HepG2 (cell line): ENCODE data around the gene KCNQ1OT1. TPM values are rescaled to one million over a fixed set of nuclear protein-coding genes. Genes with fewer than 3 reads are reported as not detected.

Experiments used
- BHLHE40 ChIP-seq: IDR thresholded peaks from 2 replicates; pipeline ENCODE4 v1.6.1; 2011; ENCODE audit warnings: low read length, improper control_type of control experiment
- CAMTA2 ChIP-seq: sonication (generic); formaldehyde crosslinking; IDR thresholded peaks from 2 replicates; pipeline ENCODE4 v1.4.0; 2020; ENCODE audit warnings: mild to moderate bottlenecking, missing genetic modification reagents, borderline replicate concordance
- CTCF ChIP-seq: sonication (generic); formaldehyde crosslinking; IDR thresholded peaks from 2 replicates; pipeline ENCODE4 v1.5.0; 2020; ENCODE audit warnings: mild to moderate bottlenecking, missing genetic modification reagents, moderate library complexity
- ELF4 ChIP-seq: sonication (generic); formaldehyde crosslinking; IDR thresholded peaks from 2 replicates; pipeline ENCODE4 v1.5.0; 2020; ENCODE audit warnings: missing genetic modification reagents, mild to moderate bottlenecking, moderate library complexity, borderline replicate concordance
- FOXK2 ChIP-seq: fragments of 450-650 bp; IDR thresholded peaks from 2 replicates; pipeline ENCODE4 v1.6.1; 2016
- FOXO1 ChIP-seq: sonication (generic); formaldehyde crosslinking; IDR thresholded peaks from 2 replicates; pipeline ENCODE4 v1.4.0; 2020; ENCODE audit warnings: missing genetic modification reagents
- HNF4A ChIP-seq: sonication (generic); formaldehyde crosslinking; IDR thresholded peaks from 2 replicates; pipeline ENCODE4 v1.4.0; 2020; ENCODE audit warnings: missing genetic modification reagents
- HNF4G ChIP-seq, 2 experiments: sonication (generic) in 1 of 2; formaldehyde crosslinking in 1 of 2; IDR thresholded peaks; 2 replicates each; pipeline versions ENCODE4 v1.4.0 to v1.6.1; 2011 to 2020; ENCODE audit warnings: borderline replicate concordance in 2 of 2, low read depth in 2 of 2, mild to moderate bottlenecking in 2 of 2, low read length in 1 of 2, missing genetic modification reagents in 1 of 2, moderate library complexity in 1 of 2
- HNRNPK ChIP-seq: fragments of 200-400 bp; formaldehyde crosslinking; IDR thresholded peaks from 2 replicates; pipeline ENCODE4 v1.6.1; 2018; ENCODE audit warnings: low read length, low read depth, moderate library complexity, mild to moderate bottlenecking; ENCODE audit not compliant: poor library complexity, severe bottlenecking
- KAT8 ChIP-seq: IDR thresholded peaks from 2 replicates; pipeline ENCODE4 v1.6.1; 2016; ENCODE audit warnings: missing genetic modification reagents, missing compliant biosample characterization
- NCOA1 ChIP-seq: sonication (generic); formaldehyde crosslinking; IDR thresholded peaks from 2 replicates; pipeline ENCODE4 v1.9.0; 2021; ENCODE audit warnings: missing genetic modification reagents
- PHF8 ChIP-seq: sonication (generic); formaldehyde crosslinking; IDR thresholded peaks from 2 replicates; pipeline ENCODE4 v1.5.0; 2020; ENCODE audit warnings: missing genetic modification reagents
- SIX1 ChIP-seq: sonication (generic); formaldehyde crosslinking; IDR thresholded peaks from 2 replicates; pipeline ENCODE4 v1.4.0; 2020; ENCODE audit warnings: missing genetic modification reagents, borderline replicate concordance
- SOX6 ChIP-seq, 2 experiments: fragments of 450-650 bp in 1 of 2; sonication (generic) in 1 of 2; formaldehyde crosslinking in 1 of 2; IDR thresholded peaks; 2 replicates each; pipeline versions ENCODE4 v1.4.0 to v1.6.1; 2017 to 2020; ENCODE audit warnings: antibody characterized with exemption in 1 of 2, mild to moderate bottlenecking in 1 of 2, missing genetic modification reagents in 1 of 2
- TBP ChIP-seq: sonication (generic); formaldehyde crosslinking; IDR thresholded peaks from 2 replicates; pipeline ENCODE4 v1.5.0; 2020; ENCODE audit warnings: missing genetic modification reagents
- THAP9 ChIP-seq: sonication (generic); formaldehyde crosslinking; IDR thresholded peaks from 2 replicates; pipeline ENCODE4; 2020; ENCODE audit warnings: missing genetic modification reagents, mild to moderate bottlenecking, borderline replicate concordance
- XBP1 ChIP-seq: sonication (generic); formaldehyde crosslinking; IDR thresholded peaks from 2 replicates; pipeline ENCODE4 v1.5.0; 2020; ENCODE audit warnings: missing genetic modification reagents
- ZC3H4 ChIP-seq: sonication (generic); formaldehyde crosslinking; IDR thresholded peaks from 2 replicates; pipeline ENCODE4 v1.4.0; 2020; ENCODE audit warnings: missing genetic modification reagents, borderline replicate concordance
- ZEB1 ChIP-seq: IDR thresholded peaks from 2 replicates; pipeline ENCODE4 v1.6.1; 2012; ENCODE audit warnings: mild to moderate bottlenecking, low read depth, inconsistent platforms; ENCODE audit not compliant: insufficient replicate concordance
- ZNF225 ChIP-seq: sonication (generic); formaldehyde crosslinking; IDR thresholded peaks from 2 replicates; pipeline ENCODE4 v1.4.0; 2020; ENCODE audit warnings: mild to moderate bottlenecking, missing genetic modification reagents
- ZNF441 ChIP-seq: sonication (generic); formaldehyde crosslinking; IDR thresholded peaks from 2 replicates; pipeline ENCODE4 v1.7.0; 2021; ENCODE audit warnings: missing genetic modification reagents, borderline replicate concordance
- ZNF607 ChIP-seq: sonication (generic); formaldehyde crosslinking; IDR thresholded peaks from 2 replicates; pipeline ENCODE4 v1.5.1; 2020; ENCODE audit warnings: missing genetic modification reagents, mild to moderate bottlenecking, borderline replicate concordance
- ZNF788 ChIP-seq: sonication (generic); formaldehyde crosslinking; IDR thresholded peaks from 2 replicates; pipeline ENCODE4 v1.5.0; 2020; ENCODE audit warnings: mild to moderate bottlenecking, missing genetic modification reagents, borderline replicate concordance
- ZNF879 ChIP-seq: sonication (generic); formaldehyde crosslinking; IDR thresholded peaks from 2 replicates; pipeline ENCODE4 v1.8.1; 2023; ENCODE audit warnings: missing genetic modification reagents
- ZSCAN21 ChIP-seq: sonication (generic); formaldehyde crosslinking; IDR thresholded peaks from 2 replicates; pipeline ENCODE4 v1.8.0; 2022; ENCODE audit warnings: mild to moderate bottlenecking, missing genetic modification reagents, moderate library complexity, borderline replicate concordance
- polyA plus RNA-seq, 8 experiments: library from polyadenylated mRNA; depleted of rRNA in 3 of 8; stranded (reverse) in 7 of 8; unstranded in 1 of 8; fragments of >200 nt; fragmentation: Illumina TruSeq in 4 of 8; extraction: Trizol in 4 of 8; gene quantifications; 2 replicates each; pipeline versions ENCODE4 v1.2.1 to v1.2.3, GENCODE V29; 2011 to 2016; ENCODE audit warnings: low read depth in 4 of 8, missing spikeins in 1 of 8, mixed read lengths in 1 of 8; ENCODE audit not compliant: insufficient read depth in 1 of 8
- total RNA-seq, 5 experiments: library from RNA; depleted of rRNA; stranded (reverse); fragments of >200 nt; fragmentation: Illumina TruSeq; extraction: Trizol; gene quantifications; 2 replicates each; pipeline ENCODE4 v1.2.3, GENCODE V29; 2016; ENCODE audit warnings: low read depth in 1 of 5

KCNQ1OT1 gene
- total and polyA plus RNA-seq, 2 of the 13 experiments (the other 11 are each of a cell fraction or from before 2014, with no cell fraction given): 1.3 to 18.9 TPM

- TF ChIP-seq CTCF: no peak
- TF ChIP-seq ZSCAN21 (CRISPR knock-in tag): no peak
- TF ChIP-seq PHF8 (CRISPR knock-in tag): peak; percentile 36
- no peak for TF ChIP-seq FOXO1 (CRISPR knock-in tag)
- TF ChIP-seq HNRNPK: peak; percentile 32
- peak; percentile 18; the same call in 1 of the 2 replicates for TF ChIP-seq BHLHE40
- peak; percentile 8; the same call in 1 of the 2 replicates for TF ChIP-seq KAT8 (CRISPR knock-in tag)
- TF ChIP-seq ELF4 (CRISPR knock-in tag): peak; percentile 63; the same call in 1 of the 2 replicates
- no peak for TF ChIP-seq XBP1 (CRISPR knock-in tag)
- 0 out of 2 replicates have a peak, but pooled peaks have one; percentile 7 for TF ChIP-seq ZNF225
- peak; percentile 47; the same call in 1 of the 2 replicates for TF ChIP-seq ZC3H4
- no peak for TF ChIP-seq SIX1 (CRISPR knock-in tag)
- TF ChIP-seq ZNF788: no peak
- TF ChIP-seq CAMTA2: 0 out of 2 replicates have a peak, but pooled peaks have one; percentile 31
- no peak for TF ChIP-seq SOX6 (IDR thresholded peaks at IDR 0.05)
- no peak; the same call in 1 of the 2 replicates for TF ChIP-seq SOX6 (CRISPR knock-in tag; IDR thresholded peaks at IDR 0.05)
- no peak for TF ChIP-seq ZNF441 (CRISPR knock-in tag)
- TF ChIP-seq ZEB1: no peak
- peak; percentile 18; the same call in 1 of the 2 replicates for TF ChIP-seq HNF4G (IDR thresholded peaks at IDR 0.05; ENCODE audit: borderline replicate concordance, low read depth, low read length)
- 0 out of 2 replicates have a peak, but pooled peaks have one; percentile 17 for TF ChIP-seq HNF4G (CRISPR knock-in tag; IDR thresholded peaks at IDR 0.05; ENCODE audit: borderline replicate concordance, low read depth)
- TF ChIP-seq TBP (CRISPR knock-in tag): no peak
- peak; percentile 11; the same call in 1 of the 2 replicates for TF ChIP-seq ZNF607
- no peak for TF ChIP-seq FOXK2
- no peak for TF ChIP-seq NCOA1 (CRISPR knock-in tag)
- TF ChIP-seq ZNF879 (CRISPR knock-in tag): no peak; the same call in 1 of the 2 replicates
- peak; percentile 38; the same call in 1 of the 2 replicates for TF ChIP-seq THAP9 (CRISPR knock-in tag)
- no peak for TF ChIP-seq HNF4A (CRISPR knock-in tag)
These were observed 819 bp upstream of the KCNQ1OT1 start (continued) for GRCh38 chr11:2700415-2701211.
